Tibial nerve (tissue), 4 donors: ENCODE data around the gene DYNC1H1. TPM values are rescaled to one million over a fixed set of nuclear protein-coding genes. Genes with fewer than 3 reads are reported as not detected.
"Not testable (repeated sequence)": the region's sequence is repeated elsewhere in the genome, so short reads cannot be mapped to it uniquely, and the experiment has no call there.

Experiments used
- DNase-seq, 2 donors: peaks; one replicate each; pipeline ENCODE4 v3.0.0-alpha.2; 2019; ENCODE audit warnings: low spot score in 2 of 2
- H3K27ac ChIP-seq, 4 donors: fragments of 200-600 bp; sonication (generic) in 3 of 4; one replicate each; pipeline ENCODE4 v1.5.1; 2017 to 2019; ENCODE audit warnings: mild to moderate bottlenecking in 1 of 4
- H3K27me3 ChIP-seq, 2 donors: fragments of 200-600 bp; sonication (generic) in 1 of 2; one replicate each; pipeline versions ENCODE4 v1.5.1 to v1.6.0; 2017 to 2019
- H3K36me3 ChIP-seq, 3 donors: fragments of 200-600 bp; sonication (generic); one replicate each; pipeline ENCODE4 v1.5.1; 2018 to 2019
- H3K4me1 ChIP-seq, 4 donors: fragments of 200-600 bp; sonication (generic) in 3 of 4; one replicate each; pipeline ENCODE4 v1.5.1; 2017 to 2019
- H3K4me3 ChIP-seq, 4 donors: fragments of 200-600 bp; sonication (generic) in 3 of 4; one replicate each; pipeline ENCODE4 v1.5.1; 2017 to 2019; ENCODE audit warnings: mild to moderate bottlenecking in 1 of 4, moderate library complexity in 1 of 4
- H3K9me3 ChIP-seq, 4 donors: fragments of 200-600 bp; sonication (generic) in 3 of 4; one replicate each; pipeline ENCODE4 v1.5.1; 2017 to 2019
- EP300 ChIP-seq, 2 donors: sonication (generic); formaldehyde crosslinking; IDR thresholded peaks; one replicate each; pipeline ENCODE4 v1.6.1; 2017; ENCODE audit warnings: antibody characterized with exemption in 2 of 2, mild to moderate bottlenecking in 1 of 2
- POLR2A ChIP-seq, 2 donors: fragments of 450-650 bp; IDR thresholded peaks; one replicate each; pipeline ENCODE4 v1.6.1; 2017; ENCODE audit warnings: antibody characterized with exemption in 2 of 2, mild to moderate bottlenecking in 2 of 2, moderate library complexity in 2 of 2
- WGBS, 2 donors: methylation state at CpG; one replicate each; pipeline ENCODE4 v1.1.5; 2018; 5-methylcytosine and 5-hydroxymethylcytosine counted together
- total RNA-seq, 4 donors: library from RNA; depleted of rRNA; stranded (reverse); fragments of >200 nt; gene quantifications; one replicate each; pipeline ENCODE4 v1.1.0, GENCODE V29; 2016
- TF ChIP-seq, protein P1 (sequence below), 5 experiments: fragments of 200-600 bp in 3 of 5; fragments of 450-650 bp in 2 of 5; sonication (generic) in 3 of 5; IDR thresholded peaks; one replicate each; pipeline ENCODE4 v1.5.1; 2016 to 2019; ENCODE audit warnings: antibody characterized with exemption in 5 of 5, mild to moderate bottlenecking in 3 of 5, moderate library complexity in 2 of 5

The DYNC1H1 gene
- total RNA-seq, 4 donors from 2014 or later, result 506 to 690 (median 631) TPM

DNA sequence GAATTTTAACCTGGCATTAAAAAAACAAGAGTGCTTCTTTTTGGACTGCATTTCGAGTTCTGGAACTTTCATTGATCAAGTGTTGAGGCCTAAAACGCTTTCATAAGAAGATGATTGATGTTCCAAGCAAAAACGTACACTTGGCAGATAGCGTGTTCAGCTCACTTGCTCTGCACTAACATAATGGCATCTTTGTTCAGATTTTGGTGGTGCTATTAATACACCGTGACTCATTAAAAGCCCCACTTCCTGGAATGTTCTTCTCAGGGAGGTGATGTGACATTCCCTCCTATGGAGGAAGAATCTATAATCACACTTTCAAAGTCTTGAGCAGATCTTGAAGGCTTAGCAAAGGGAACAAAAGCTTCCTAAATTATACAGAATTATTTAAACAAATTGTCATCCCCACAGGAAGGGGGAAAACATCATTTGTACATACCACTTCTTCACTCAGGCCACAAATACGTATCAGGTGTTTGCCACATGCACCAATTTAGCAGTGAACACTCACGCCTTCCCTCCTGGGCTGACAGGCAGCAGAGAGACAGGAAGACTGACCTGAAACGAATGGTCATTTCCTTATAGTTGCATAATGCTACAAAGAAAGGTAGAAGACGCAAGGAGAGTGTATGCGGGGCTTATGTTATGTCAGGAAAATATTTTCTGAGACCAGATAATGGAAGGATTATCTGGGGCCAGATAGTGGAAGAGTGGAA is 107.1 kb downstream of the DYNC1H1 start:
- Histone ChIP-seq H3K9me3 (peaks cover 0 to 12% (median 0%) of the 10 kb centered on the region in 4 donors), H3K27ac (peak overlapping the region in 2 of 4 donors; percentile 50 to 78), H3K27me3 (no peaks in the 10 kb centered on the region), H3K4me3 (no peak overlapping the region), H3K4me1 (peaks cover 0 to 8% (median 3%) of the 10 kb centered on the region in 4 donors), H3K36me3 (peaks cover 0 to 5% (median 0%) of the 10 kb centered on the region in 3 donors)
- DNase-seq, result no peak
- WGBS, 2 donors, result 52 to 53% methylated on average over 10 of the region's 10 CpGs
- TF ChIP-seq POLR2A (IDR thresholded peaks at IDR 0.05) (no peak), EP300 (IDR thresholded peaks at IDR 0.05) (no peak)
- TF ChIP-seq, protein P1, sequence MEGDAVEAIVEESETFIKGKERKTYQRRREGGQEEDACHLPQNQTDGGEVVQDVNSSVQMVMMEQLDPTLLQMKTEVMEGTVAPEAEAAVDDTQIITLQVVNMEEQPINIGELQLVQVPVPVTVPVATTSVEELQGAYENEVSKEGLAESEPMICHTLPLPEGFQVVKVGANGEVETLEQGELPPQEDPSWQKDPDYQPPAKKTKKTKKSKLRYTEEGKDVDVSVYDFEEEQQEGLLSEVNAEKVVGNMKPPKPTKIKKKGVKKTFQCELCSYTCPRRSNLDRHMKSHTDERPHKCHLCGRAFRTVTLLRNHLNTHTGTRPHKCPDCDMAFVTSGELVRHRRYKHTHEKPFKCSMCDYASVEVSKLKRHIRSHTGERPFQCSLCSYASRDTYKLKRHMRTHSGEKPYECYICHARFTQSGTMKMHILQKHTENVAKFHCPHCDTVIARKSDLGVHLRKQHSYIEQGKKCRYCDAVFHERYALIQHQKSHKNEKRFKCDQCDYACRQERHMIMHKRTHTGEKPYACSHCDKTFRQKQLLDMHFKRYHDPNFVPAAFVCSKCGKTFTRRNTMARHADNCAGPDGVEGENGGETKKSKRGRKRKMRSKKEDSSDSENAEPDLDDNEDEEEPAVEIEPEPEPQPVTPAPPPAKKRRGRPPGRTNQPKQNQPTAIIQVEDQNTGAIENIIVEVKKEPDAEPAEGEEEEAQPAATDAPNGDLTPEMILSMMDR (IDR thresholded peaks at IDR 0.05), result no peak

DNA sequence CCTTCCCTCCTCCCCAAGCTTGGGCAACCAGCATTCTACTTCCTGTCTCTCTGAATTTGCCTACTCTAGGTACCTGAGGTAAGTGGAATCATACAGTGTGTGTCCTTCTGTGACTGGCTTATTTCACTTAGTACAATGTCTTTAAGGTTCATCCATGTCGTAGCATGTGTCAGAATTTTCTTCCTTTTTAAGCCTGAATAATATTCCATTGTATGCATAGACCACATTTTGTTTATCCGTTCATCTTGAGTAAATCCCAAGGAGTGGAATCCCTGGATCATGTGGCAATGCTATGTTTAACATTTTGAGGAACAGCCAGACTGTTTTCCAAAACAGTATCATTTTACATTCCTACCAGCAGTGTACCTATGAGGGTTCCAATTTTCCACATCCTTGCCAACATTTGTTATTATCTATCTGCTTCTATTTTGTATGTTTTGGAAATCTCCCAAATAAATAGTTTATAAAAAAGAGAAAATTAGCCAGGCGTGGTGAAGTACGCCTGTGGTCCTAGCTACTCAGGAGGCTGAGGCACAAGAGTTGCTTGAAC is 110.1 kb downstream of the DYNC1H1 start:
- 86 to 88% methylated on average over 4 of the region's 4 CpGs for WGBS, 2 donors
- H3K4me3 ChIP-seq, result no peak overlapping the region
- H3K36me3 ChIP-seq, result peaks cover 0 to 30% (median 0%) of the 10 kb centered on the region in 3 donors
- H3K27ac ChIP-seq, result no peak overlapping the region
- no peak for TF ChIP-seq EP300 (IDR thresholded peaks at IDR 0.05)
- TF ChIP-seq, protein P1 (IDR thresholded peaks at IDR 0.05), result no peak
- TF ChIP-seq POLR2A (IDR thresholded peaks at IDR 0.05), result no peak
- no peaks in the 10 kb centered on the region for H3K27me3 ChIP-seq
- no peak for DNase-seq
- peaks cover 0 to 7% (median 0%) of the 10 kb centered on the region in 4 donors for H3K9me3 ChIP-seq
- peaks cover 0 to 8% (median 3%) of the 10 kb centered on the region in 4 donors for H3K4me1 ChIP-seq

DNA sequence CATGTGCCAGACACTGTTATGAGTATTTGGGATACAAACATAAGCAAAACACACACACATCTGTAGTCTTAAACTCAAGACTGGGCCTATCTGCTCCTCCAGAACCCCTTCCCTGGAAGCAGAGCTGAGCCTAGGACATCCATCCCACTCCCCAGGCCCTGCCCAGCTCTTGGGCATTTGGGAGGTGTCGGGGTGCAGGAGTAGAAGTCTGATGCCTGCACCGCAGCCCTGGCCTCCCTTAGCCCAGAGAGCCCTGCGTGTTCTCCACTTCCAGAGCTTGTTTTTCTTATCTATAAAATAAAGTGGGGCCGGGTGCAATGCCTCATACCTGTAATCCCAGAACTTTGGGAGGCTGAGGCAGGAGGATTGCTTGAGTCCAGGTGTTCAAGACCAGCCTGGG is 110.8 kb downstream of the DYNC1H1 start:
- H3K4me3 ChIP-seq, result no peak overlapping the region
- H3K36me3 ChIP-seq, result peaks cover 0 to 36% (median 0%) of the 10 kb centered on the region in 3 donors
- DNase-seq, result no peak
- H3K4me1 ChIP-seq, result peaks cover 0 to 8% (median 3%) of the 10 kb centered on the region in 4 donors
- no peaks in the 10 kb centered on the region for H3K27me3 ChIP-seq
- no peak for TF ChIP-seq EP300 (IDR thresholded peaks at IDR 0.05)
- TF ChIP-seq, protein P1 (IDR thresholded peaks at IDR 0.05), result no peak
- no peak for TF ChIP-seq POLR2A (IDR thresholded peaks at IDR 0.05)
- peaks cover 0 to 7% (median 0%) of the 10 kb centered on the region in 4 donors for H3K9me3 ChIP-seq
- no peak overlapping the region for H3K27ac ChIP-seq
- 93 to 97% methylated on average over 4 of the region's 4 CpGs for WGBS, 2 donors

DNA sequence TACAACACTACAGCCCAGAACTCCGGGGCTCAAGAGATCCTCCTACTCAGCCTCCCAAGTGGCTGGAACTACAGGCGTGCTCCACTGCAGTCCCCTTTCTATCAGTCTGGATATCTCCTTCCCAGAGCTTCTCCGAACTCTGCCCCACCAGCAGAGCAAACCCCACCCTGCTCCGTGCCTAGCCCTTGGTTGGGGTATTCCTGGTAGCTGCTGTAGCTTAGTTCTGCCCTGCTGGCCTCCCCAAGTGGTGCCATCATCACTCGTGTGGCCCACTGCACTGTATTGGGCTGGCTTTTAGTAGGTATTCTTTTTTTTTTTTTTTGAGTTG is 113.0 kb downstream of the DYNC1H1 start:
- Histone ChIP-seq H3K9me3 (peaks cover 0 to 7% (median 0%) of the 10 kb centered on the region in 4 donors), H3K27ac (no peak overlapping the region), H3K4me3 (no peak overlapping the region), H3K36me3 (peaks cover 0 to 58% (median 10%) of the 10 kb centered on the region in 3 donors), H3K27me3 (no peaks in the 10 kb centered on the region), H3K4me1 (peaks cover 0 to 9% (median 0%) of the 10 kb centered on the region in 4 donors)
- 80 to 84% methylated on average over 5 of the region's 5 CpGs for WGBS, 2 donors
- DNase-seq, result no peak
- TF ChIP-seq EP300 (IDR thresholded peaks at IDR 0.05) (no peak), POLR2A (IDR thresholded peaks at IDR 0.05) (no peak)
- TF ChIP-seq, protein P1 (IDR thresholded peaks at IDR 0.05), result no peak

DNA sequence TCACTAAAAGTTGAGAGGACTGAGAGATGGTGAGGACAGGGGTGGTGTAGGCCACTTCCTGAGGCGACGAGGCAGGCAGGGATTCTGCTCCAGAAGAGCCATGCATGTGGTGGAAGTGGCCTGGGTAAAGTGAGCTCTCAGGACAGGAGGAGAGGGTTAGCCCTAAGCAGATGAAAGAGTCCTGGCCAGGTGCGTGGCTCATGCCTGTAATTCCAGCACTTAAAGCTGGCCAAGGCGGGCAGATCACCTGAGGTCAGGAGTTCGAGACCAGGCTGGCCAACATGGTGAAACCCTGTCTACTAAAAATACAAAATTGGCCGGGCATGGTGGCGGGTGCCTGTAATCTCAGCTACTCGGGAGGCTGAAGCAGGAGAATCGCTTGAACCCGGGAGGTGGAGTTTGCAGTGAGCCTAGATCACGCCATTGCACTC is 114.0 kb downstream of the DYNC1H1 start:
- not testable (repeated sequence) for H3K4me3 ChIP-seq, H3K27me3 ChIP-seq, DNase-seq, H3K9me3 ChIP-seq, H3K27ac ChIP-seq
- 94 to 98% methylated on average over 11 of the region's 11 CpGs for WGBS, 2 donors
- Histone ChIP-seq H3K36me3 (peaks cover 0 to 69% (median 20%) of the 10 kb centered on the region in 3 donors), H3K4me1 (peaks cover 0 to 16% (median 7%) of the 10 kb centered on the region in 4 donors)
